Measurements from ENCODE around the gene KCTD21.
A peak's percentile ranks its signal among the peaks of the same experiment; 100 is the strongest.

The KCTD21 gene

GRCh38 chr11:78218707-78219492 lies 30.5 kb upstream of the KCTD21 start:
- DNase-seq: no peak

- DNase-seq: no peak
These were observed 29.5 kb upstream of the KCTD21 start for GRCh38 chr11:78217650-78218541.

- DNase-seq: peak; percentile 8
These were observed 28.3 kb upstream of the KCTD21 start for GRCh38 chr11:78216571-78217287.

- no peak for DNase-seq
These were observed 27.6 kb upstream of the KCTD21 start for GRCh38 chr11:78216021-78216420.

- no peak for DNase-seq
These were observed 26.1 kb upstream of the KCTD21 start for GRCh38 chr11:78214331-78215194.

- no peak for DNase-seq
These were observed 25.3 kb upstream of the KCTD21 start for GRCh38 chr11:78213526-78214330.

- no peak for DNase-seq
These were observed 24.4 kb upstream of the KCTD21 start for GRCh38 chr11:78212586-78213371.

- DNase-seq: no peak
These were observed 23.1 kb upstream of the KCTD21 start for GRCh38 chr11:78211565-78211964.

- DNase-seq: no peak
These were observed 21.7 kb upstream of the KCTD21 start for GRCh38 chr11:78210000-78210608.

- no peak for DNase-seq
These were observed 21.1 kb upstream of the KCTD21 start for GRCh38 chr11:78209478-78209877.

GRCh38 chr11:78208257-78209165 lies 20.1 kb upstream of the KCTD21 start:
- DNase-seq: no peak

GRCh38 chr11:78207532-78208256 lies 19.3 kb upstream of the KCTD21 start:
- DNase-seq: no peak

GRCh38 chr11:78205691-78206090 lies 17.3 kb upstream of the KCTD21 start:
- no peak for DNase-seq

- DNase-seq: no peak
These were observed 16.8 kb upstream of the KCTD21 start for GRCh38 chr11:78205256-78205655.

- DNase-seq: no peak
These were observed 14.8 kb upstream of the KCTD21 start for GRCh38 chr11:78203184-78203583.

GRCh38 chr11:78202733-78203167 lies 14.3 kb upstream of the KCTD21 start:
- no peak for DNase-seq

GRCh38 chr11:78201096-78201818 lies 12.8 kb upstream of the KCTD21 start:
- no peak for DNase-seq

GRCh38 chr11:78200553-78200952 lies 12.1 kb upstream of the KCTD21 start:
- DNase-seq: no peak

Data from HCEC 1CT (cell line).